ENCODE measurements around the gene ADAMTS12.

Gene ADAMTS12

DNA sequence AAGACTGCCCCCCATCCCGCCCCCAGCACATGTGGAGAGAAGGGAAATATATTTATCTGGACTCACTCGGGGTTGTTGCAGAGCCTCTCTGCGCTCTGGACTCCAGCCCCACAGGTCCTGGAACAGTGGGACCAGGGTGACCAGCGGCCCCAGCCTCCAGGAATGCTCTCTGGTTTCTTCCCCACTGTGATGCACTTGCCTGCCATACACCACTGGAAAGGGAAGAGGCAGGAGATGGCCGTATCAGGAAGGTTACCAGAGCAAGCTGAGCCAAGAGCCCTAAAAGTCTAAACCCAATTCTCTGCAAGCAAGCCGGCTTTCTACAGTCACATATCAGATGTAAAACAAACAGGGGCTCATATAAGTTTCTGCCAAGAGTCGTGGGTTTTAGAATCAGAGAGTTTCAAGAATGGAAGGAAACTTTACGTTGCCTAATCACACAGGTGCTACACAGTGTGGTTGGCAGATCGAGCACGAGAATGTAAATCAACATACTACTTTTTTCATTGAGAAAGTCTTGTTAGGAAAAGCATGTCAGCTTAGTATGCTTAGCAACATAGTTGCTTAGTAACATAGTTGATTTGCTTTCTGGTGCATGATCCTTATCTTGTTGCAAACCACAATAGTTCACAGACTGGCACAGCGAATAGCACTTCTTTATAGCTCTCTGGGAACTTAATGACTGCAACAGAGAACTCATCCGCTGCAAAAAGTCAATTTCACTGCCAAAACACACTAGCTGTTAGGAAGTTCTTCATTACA lies 249.9 kb downstream of the ADAMTS12 start:
- DNase-seq (ENCODE audit: low read depth), result peak; percentile 64
- in situ Hi-C loops (cut with HindIII; ENCODE audit: low sequenced_read_pairs), result no loop called here
- no peak overlapping the region for H3K4me3 ChIP-seq (ENCODE audit: low read depth, low read length)
- TF ChIP-seq CTCF (IDR thresholded peaks at IDR 0.05; ENCODE audit: low read depth, low read length, missing control alignments), result no peak

- in situ Hi-C loops (cut with HindIII; ENCODE audit: low sequenced_read_pairs), result no loop called here
- TF ChIP-seq CTCF (IDR thresholded peaks at IDR 0.05; ENCODE audit: low read depth, low read length, missing control alignments), result no peak
- H3K4me3 ChIP-seq (ENCODE audit: low read depth, low read length), result no peak overlapping the region
Measured at GRCh38 chr5:33639474-33639873, 252.3 kb downstream of the ADAMTS12 start.

GRCh38 chr5:33637011-33637410 lies 254.8 kb downstream of the ADAMTS12 start:
- DNase-seq (ENCODE audit: low read depth), result no peak
- H3K4me3 ChIP-seq (ENCODE audit: low read depth, low read length), result no peak overlapping the region
- in situ Hi-C loops (cut with HindIII; ENCODE audit: low sequenced_read_pairs), result no loop called here
- no peak for TF ChIP-seq CTCF (IDR thresholded peaks at IDR 0.05; ENCODE audit: low read depth, low read length, missing control alignments)

More at GRCh38 chr5:33639474-33639873, 252.3 kb downstream of the ADAMTS12 start:
- no peak for DNase-seq (ENCODE audit: low read depth)

GRCh38 chr5:33635582-33635981 lies 256.2 kb downstream of the ADAMTS12 start:
- TF ChIP-seq CTCF (IDR thresholded peaks at IDR 0.05; ENCODE audit: low read depth, low read length, missing control alignments), result no peak

GRCh38 chr5:33633699-33634098 lies 258.1 kb downstream of the ADAMTS12 start:
- no peak for TF ChIP-seq CTCF (IDR thresholded peaks at IDR 0.05; ENCODE audit: low read depth, low read length, missing control alignments)
- no peak for DNase-seq (ENCODE audit: low read depth)
- in situ Hi-C loops (cut with HindIII; ENCODE audit: low sequenced_read_pairs), result no loop called here

More at GRCh38 chr5:33635582-33635981, 256.2 kb downstream of the ADAMTS12 start:
- in situ Hi-C loops (cut with HindIII; ENCODE audit: low sequenced_read_pairs), result no loop called here
- H3K4me3 ChIP-seq (ENCODE audit: low read depth, low read length), result no peak overlapping the region
- DNase-seq (ENCODE audit: low read depth), result no peak

GRCh38 chr5:33631786-33632185 lies 260.0 kb downstream of the ADAMTS12 start:
- in situ Hi-C loops (cut with HindIII; ENCODE audit: low sequenced_read_pairs), result no loop called here
- H3K4me3 ChIP-seq (ENCODE audit: low read depth, low read length), result no peak overlapping the region
- no peak for DNase-seq (ENCODE audit: low read depth)
- no peak for TF ChIP-seq CTCF (IDR thresholded peaks at IDR 0.05; ENCODE audit: low read depth, low read length, missing control alignments)

More at GRCh38 chr5:33633699-33634098, 258.1 kb downstream of the ADAMTS12 start:
- H3K4me3 ChIP-seq (ENCODE audit: low read depth, low read length), result no peak overlapping the region

Measured in astrocyte of the cerebellum (primary cell).